Esophagus muscularis mucosa (tissue), 4 donors: Measurements from ENCODE around the gene CYP2R1. TPM values are rescaled to one million over a fixed set of nuclear protein-coding genes. Genes with fewer than 3 reads are reported as not detected.

Source experiments
- DNase-seq: peaks from one replicate; pipeline ENCODE4 v3.0.0-alpha.2; 2017; ENCODE audit errors: extremely low spot score
- H3K27ac ChIP-seq, 4 donors: fragments of 200-600 bp; sonication (generic); replicated peaks in 1 of 4; 1 replicate in 3 of 4; 2 replicates in 1 of 4; pipeline ENCODE4 v1.5.1; 2016 to 2019; ENCODE audit warnings: mild to moderate bottlenecking in 1 of 4
- H3K27me3 ChIP-seq, 4 donors: fragments of 200-600 bp; sonication (generic); one replicate each; pipeline versions ENCODE4 v1.5.1 to v1.6.0; 2016 to 2019
- H3K36me3 ChIP-seq, 4 donors: fragments of 200-600 bp; sonication (generic); one replicate each; pipeline ENCODE4 v1.5.1; 2016 to 2019
- H3K4me1 ChIP-seq, 4 donors: fragments of 200-600 bp; sonication (generic); one replicate each; pipeline ENCODE4 v1.5.1; 2016 to 2019
- H3K4me3 ChIP-seq, 4 donors: fragments of 200-600 bp; sonication (generic); 1 replicate in 2 of 4; 2 replicates in 2 of 4; pipeline ENCODE4 v1.5.1; 2016 to 2019; ENCODE audit warnings: mild to moderate bottlenecking in 4 of 4, moderate library complexity in 1 of 4
- H3K9me3 ChIP-seq, 4 donors: fragments of 200-600 bp; sonication (generic); 1 replicate in 3 of 4; 2 replicates in 1 of 4; pipeline ENCODE4 v1.5.1; 2016 to 2019
- EP300 ChIP-seq: sonication (generic); formaldehyde crosslinking; IDR thresholded peaks from one replicate; pipeline ENCODE4 v1.6.1; 2017; ENCODE audit warnings: antibody characterized with exemption
- POLR2A ChIP-seq: fragments of 450-650 bp; IDR thresholded peaks from one replicate; pipeline ENCODE4 v1.6.1; 2017; ENCODE audit warnings: antibody characterized with exemption, moderate library complexity, mild to moderate bottlenecking, low read depth
- POLR2AphosphoS5 ChIP-seq, 2 donors: sonication (generic); formaldehyde crosslinking; IDR thresholded peaks; one replicate each; pipeline ENCODE4 v1.6.1; 2017; ENCODE audit warnings: antibody characterized with exemption in 2 of 2
- WGBS: methylation state at CpG from one replicate; pipeline ENCODE4 v1.1.5; 2018; 5-methylcytosine and 5-hydroxymethylcytosine counted together
- intact Hi-C: fragments of 100-400 bp; cut with DNase I; formaldehyde crosslinking; loops from one replicate; pipeline ENCODE4 v1.15.1; 2023
- total RNA-seq, 4 donors: library from RNA; depleted of rRNA; stranded (reverse); fragments of >200 nt; gene quantifications; one replicate each; pipeline versions ENCODE4 v1.1.0 to v1.2.1, GENCODE V29; 2016
- TF ChIP-seq, protein P1 (sequence below), 3 experiments: fragments of 200-600 bp in 2 of 3; fragments of 450-650 bp in 1 of 3; sonication (generic) in 2 of 3; IDR thresholded peaks; one replicate each; pipeline ENCODE4 v1.5.1; 2017 to 2019; ENCODE audit warnings: antibody characterized with exemption in 3 of 3, mild to moderate bottlenecking in 2 of 3, moderate library complexity in 1 of 3

The CYP2R1 gene, protein sequence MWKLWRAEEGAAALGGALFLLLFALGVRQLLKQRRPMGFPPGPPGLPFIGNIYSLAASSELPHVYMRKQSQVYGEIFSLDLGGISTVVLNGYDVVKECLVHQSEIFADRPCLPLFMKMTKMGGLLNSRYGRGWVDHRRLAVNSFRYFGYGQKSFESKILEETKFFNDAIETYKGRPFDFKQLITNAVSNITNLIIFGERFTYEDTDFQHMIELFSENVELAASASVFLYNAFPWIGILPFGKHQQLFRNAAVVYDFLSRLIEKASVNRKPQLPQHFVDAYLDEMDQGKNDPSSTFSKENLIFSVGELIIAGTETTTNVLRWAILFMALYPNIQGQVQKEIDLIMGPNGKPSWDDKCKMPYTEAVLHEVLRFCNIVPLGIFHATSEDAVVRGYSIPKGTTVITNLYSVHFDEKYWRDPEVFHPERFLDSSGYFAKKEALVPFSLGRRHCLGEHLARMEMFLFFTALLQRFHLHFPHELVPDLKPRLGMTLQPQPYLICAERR
- 10 to 100 TPM in 3 of 4 donors, 1 to 10 TPM in 1; 7.5 to 19.1 (median 12.8) TPM for total RNA-seq

DNA sequence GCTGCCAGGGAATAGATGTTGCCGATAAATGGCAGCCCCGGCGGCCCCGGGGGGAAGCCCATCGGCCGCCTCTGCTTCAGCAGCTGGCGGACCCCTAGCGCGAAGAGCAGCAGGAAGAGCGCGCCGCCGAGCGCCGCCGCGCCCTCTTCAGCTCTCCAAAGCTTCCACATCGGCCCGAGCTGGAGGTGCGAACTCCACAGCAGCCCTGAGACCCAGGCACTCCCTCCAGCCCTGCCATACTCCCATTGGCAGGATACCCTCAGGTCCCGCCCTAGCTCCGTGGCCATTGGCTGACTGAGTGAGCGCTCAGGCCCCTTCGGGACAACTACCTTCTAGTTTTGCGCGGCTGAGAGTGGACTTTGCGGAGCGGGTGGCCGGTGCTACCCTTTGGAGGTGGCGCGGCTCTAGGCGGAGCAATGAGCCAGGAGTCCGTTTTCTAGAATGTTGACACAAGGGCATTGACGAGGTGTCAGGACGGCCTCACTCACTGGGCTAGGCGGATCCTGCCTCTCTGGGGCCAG is at the start of gene CYP2R1:
TSS of gene CYP2R1 (minus strand) at position 196 of the 521 bp plus-strand sequence. CDS start at position 170, 26 bp downstream.
- TF ChIP-seq POLR2AphosphoS5 (IDR thresholded peaks at IDR 0.05) (peak in 1 of 2 donors; percentile 79), EP300 (no peak)
- intact Hi-C loops = loop anchor here (5.0 to 10.0 kb wide), 2 partner anchors 247 to 355 kb away; partner anchors contain the start of gene PDE3B
- DNase-seq = peak; percentile 98
- H3K4me1 ChIP-seq = peaks cover 17 to 30% (median 22%) of the 10 kb centered on the region in 4 donors
- H3K27me3 ChIP-seq = no peaks in the 10 kb centered on the region
- no peaks in the 10 kb centered on the region for H3K36me3 ChIP-seq
- 0% methylated on average over 21 of the region's 36 CpGs for WGBS
- peak within 1 kb of the TSS; percentile 86 to 98 (median 92) for H3K27ac ChIP-seq
- H3K4me3 ChIP-seq = peak within 1 kb of the TSS; percentile 69 to 91 (median 78)
- no peaks in the 10 kb centered on the region for H3K9me3 ChIP-seq

DNA sequence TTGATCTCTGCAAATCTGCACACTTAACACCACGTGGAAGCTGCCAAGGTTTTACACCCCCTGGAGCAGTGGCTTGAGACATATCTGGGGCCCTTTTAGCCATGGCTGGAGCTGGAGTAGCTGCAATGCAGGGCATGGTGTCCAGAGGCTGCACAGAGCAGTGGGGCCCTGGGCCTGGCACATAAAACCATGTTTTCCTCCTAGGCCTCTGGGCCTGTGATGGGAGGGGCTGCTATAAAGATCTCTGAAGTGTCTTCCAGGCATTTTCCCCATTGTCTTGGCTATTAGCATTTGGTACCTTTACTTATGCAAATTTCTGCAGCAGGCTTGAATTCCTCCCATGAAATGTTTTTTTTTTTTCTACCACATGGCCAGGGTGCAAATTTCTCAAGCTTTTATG is 46.9 kb upstream of the CYP2R1 start:
- WGBS = 40% methylated on average over 1 of the region's 1 CpG
- Histone ChIP-seq H3K27ac (no peak overlapping the region), H3K27me3 (no peaks in the 10 kb centered on the region), H3K36me3 (no peaks in the 10 kb centered on the region), H3K4me3 (no peak overlapping the region), H3K4me1 (no peaks in the 10 kb centered on the region), H3K9me3 (no peaks in the 10 kb centered on the region)
- intact Hi-C loops = no loop called here
- TF ChIP-seq, protein P1, sequence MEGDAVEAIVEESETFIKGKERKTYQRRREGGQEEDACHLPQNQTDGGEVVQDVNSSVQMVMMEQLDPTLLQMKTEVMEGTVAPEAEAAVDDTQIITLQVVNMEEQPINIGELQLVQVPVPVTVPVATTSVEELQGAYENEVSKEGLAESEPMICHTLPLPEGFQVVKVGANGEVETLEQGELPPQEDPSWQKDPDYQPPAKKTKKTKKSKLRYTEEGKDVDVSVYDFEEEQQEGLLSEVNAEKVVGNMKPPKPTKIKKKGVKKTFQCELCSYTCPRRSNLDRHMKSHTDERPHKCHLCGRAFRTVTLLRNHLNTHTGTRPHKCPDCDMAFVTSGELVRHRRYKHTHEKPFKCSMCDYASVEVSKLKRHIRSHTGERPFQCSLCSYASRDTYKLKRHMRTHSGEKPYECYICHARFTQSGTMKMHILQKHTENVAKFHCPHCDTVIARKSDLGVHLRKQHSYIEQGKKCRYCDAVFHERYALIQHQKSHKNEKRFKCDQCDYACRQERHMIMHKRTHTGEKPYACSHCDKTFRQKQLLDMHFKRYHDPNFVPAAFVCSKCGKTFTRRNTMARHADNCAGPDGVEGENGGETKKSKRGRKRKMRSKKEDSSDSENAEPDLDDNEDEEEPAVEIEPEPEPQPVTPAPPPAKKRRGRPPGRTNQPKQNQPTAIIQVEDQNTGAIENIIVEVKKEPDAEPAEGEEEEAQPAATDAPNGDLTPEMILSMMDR (IDR thresholded peaks at IDR 0.05) = no peak
- TF ChIP-seq POLR2A = no peak
- TF ChIP-seq POLR2AphosphoS5 (IDR thresholded peaks at IDR 0.05) = no peak
- TF ChIP-seq EP300 = no peak
- peak; percentile 66 for DNase-seq

DNA sequence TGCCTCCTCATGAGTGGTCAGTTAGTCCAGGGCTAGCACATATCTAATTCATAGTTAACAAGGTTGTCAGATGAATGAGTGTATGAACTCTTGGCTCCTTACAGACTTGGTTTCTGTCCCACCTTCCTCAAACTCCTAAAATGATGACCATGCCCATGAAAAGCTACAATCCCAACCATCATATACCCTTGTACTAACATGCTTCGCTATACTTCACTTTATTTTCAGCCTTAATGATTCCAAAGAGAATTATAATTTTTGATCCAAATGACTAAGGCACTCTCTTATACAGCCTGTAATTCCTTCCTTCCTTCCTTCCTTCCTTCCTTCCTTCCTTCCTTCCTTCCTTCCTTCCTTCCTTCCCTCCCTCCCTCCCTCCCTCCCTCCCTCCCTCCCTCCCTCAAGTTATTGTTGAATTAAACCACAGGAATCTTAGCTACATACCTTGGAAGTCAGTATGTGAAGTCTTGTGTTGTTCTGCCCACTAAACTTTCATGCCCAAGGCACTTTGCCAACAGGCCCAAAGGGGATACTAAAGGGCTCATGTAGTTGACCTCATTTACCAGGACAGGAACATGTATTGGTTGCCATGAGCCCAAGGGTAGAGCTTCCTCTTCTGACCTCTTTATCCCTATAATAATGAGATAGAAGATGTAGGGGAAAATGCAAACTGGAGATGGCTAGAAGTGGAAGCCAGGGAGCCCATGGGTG is 42.8 kb upstream of the CYP2R1 start:
- Histone ChIP-seq H3K9me3 (no peaks in the 10 kb centered on the region), H3K27me3 (no peaks in the 10 kb centered on the region), H3K4me3 (no peak overlapping the region), H3K4me1 (no peaks in the 10 kb centered on the region), H3K36me3 (no peaks in the 10 kb centered on the region), H3K27ac (no peak overlapping the region)
- DNase-seq = peak; percentile 47
- 92% methylated on average over 1 of the region's 1 CpG for WGBS
- intact Hi-C loops = no loop called here
- no peak for TF ChIP-seq EP300
- no peak for TF ChIP-seq POLR2A
- TF ChIP-seq, protein P1 (IDR thresholded peaks at IDR 0.05) = no peak
- TF ChIP-seq POLR2AphosphoS5 (IDR thresholded peaks at IDR 0.05) = no peak

DNA sequence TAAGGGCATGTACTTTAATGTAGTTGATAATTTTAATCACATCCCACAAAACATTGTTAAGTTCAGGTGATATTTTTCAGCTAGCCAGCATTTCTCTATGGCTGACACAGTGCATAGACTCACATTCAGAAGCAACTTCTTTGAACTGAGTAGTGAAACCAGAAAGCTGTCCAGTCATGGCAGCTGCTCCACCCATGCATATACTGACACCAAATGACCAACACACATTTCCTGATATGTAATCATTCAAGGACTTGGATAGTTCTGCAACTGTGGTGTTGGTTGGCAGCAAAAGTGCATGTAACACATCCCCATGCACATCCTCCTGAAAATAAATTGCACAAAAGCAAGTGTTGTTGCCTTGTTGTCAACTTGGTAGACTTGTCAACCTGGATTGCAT is 40.4 kb upstream of the CYP2R1 start:
- peak; percentile 34 for DNase-seq
- intact Hi-C loops = no loop called here
- H3K4me3 ChIP-seq = no peak overlapping the region
- H3K36me3 ChIP-seq = no peaks in the 10 kb centered on the region
- TF ChIP-seq EP300 = no peak
- TF ChIP-seq POLR2A = no peak
- TF ChIP-seq, protein P1 (IDR thresholded peaks at IDR 0.05) = no peak
- TF ChIP-seq POLR2AphosphoS5 (IDR thresholded peaks at IDR 0.05) = no peak
- peaks cover 0 to 8% (median 0%) of the 10 kb centered on the region in 4 donors for H3K9me3 ChIP-seq
- no peaks in the 10 kb centered on the region for H3K27me3 ChIP-seq
- H3K4me1 ChIP-seq = no peaks in the 10 kb centered on the region
- no peak overlapping the region for H3K27ac ChIP-seq

DNA sequence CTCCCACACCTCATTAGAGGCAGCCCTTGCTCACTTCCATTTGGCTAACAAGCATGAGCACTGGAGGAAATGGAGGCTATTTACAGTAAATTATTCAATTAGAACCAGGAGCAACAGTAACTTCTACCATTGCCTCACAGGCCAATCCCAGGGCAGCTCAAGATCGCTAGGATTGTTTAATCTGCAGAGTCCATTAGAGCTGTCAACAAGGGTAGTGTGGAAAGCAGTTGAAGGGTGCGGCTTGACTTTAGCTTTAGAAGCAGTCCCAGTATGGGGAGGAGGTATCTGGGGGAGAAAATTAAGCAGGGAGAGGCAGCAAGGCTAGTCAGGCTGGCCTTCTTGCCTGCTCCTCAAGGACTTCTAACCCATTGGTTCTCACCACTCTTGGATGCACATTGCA is 38.3 kb upstream of the CYP2R1 start:
- Histone ChIP-seq H3K36me3 (no peaks in the 10 kb centered on the region), H3K27ac (no peak overlapping the region), H3K4me1 (no peaks in the 10 kb centered on the region), H3K27me3 (no peaks in the 10 kb centered on the region), H3K4me3 (no peak overlapping the region), H3K9me3 (peaks cover 0 to 8% (median 0%) of the 10 kb centered on the region in 4 donors)
- 73% methylated on average over 2 of the region's 2 CpGs for WGBS
- TF ChIP-seq EP300 = no peak
- TF ChIP-seq, protein P1 (IDR thresholded peaks at IDR 0.05) = no peak
- no peak for TF ChIP-seq POLR2AphosphoS5 (IDR thresholded peaks at IDR 0.05)
- TF ChIP-seq POLR2A = no peak
- intact Hi-C loops = no loop called here
- peak; percentile 17 for DNase-seq
